AG20443 (cell line): Measurements from ENCODE around the gene ST6GALNAC3.
"Not testable (repeated sequence)": the region's sequence is repeated elsewhere in the genome, so short reads cannot be mapped to it uniquely, and the experiment has no call there.

ENCODE experiments used
- DNase-seq: peaks from one replicate; pipeline ENCODE4 v3.0.0; 2012; ENCODE audit warnings: low spot score, mixed read lengths

ST6GALNAC3 gene

DNA sequence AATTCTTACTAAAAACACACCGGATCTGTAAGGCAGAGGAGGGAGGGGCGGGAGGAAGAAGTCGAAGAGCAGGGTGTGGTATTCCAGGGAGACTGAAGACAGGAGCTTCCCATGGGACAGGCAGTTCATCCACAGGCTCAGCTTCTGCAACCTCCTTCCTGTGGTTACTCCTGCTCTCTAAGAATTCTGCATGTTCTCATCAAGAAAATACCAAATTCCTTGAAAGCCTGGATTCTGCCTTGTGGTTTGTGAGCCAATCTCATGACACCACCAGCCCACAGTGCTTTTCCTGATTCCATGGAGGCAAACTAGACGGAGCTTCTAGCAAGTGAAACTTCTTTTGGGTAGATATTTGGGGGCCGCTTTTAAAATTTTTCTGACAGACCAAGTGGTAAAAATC is 1.1 kb upstream of the ST6GALNAC3 start:
- DNase-seq, result peak; percentile 25

DNA sequence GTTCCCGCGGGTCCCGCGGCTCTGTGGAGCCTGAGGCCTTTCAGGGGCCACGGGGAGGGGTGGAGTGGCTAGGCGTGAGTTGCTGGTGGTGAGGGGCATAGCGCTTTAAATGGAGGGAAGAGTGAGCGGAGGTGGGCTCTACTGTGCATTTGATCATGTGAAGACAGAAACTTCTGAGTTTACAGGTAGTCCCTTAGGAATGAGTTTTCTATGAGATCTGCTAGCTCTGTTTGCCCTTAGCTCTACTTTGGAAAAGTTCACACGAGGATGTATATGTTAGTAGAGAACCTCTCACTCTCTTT is 593 bp downstream of the ST6GALNAC3 start:
- no peak for DNase-seq

DNA sequence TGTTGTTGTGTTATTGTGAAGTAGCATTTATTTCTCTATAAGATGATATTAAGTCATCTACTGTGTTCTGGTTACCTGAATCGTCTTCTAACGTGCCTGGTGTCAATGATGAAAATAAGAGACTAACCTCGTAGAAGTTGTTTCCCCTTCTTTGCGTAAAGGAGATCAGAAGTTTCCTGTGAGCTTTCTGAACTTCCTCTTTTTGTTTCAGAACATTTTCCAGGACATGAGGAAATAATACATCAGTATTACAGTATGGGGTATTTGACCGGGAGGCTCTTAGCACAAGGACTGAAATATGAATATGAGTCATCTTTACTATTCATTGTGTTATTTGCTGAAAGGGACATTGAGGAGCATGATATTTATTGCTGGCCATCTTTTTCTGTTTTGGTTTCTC is 1.3 kb downstream of the ST6GALNAC3 start:
- no peak for DNase-seq

- no peak for DNase-seq
Measured at GRCh38 chr1:76079475-76080227, 5.1 kb downstream of the ST6GALNAC3 start.

GRCh38 chr1:76080552-76081079 is 6.1 kb downstream of the ST6GALNAC3 start:
- no peak for DNase-seq

DNA sequence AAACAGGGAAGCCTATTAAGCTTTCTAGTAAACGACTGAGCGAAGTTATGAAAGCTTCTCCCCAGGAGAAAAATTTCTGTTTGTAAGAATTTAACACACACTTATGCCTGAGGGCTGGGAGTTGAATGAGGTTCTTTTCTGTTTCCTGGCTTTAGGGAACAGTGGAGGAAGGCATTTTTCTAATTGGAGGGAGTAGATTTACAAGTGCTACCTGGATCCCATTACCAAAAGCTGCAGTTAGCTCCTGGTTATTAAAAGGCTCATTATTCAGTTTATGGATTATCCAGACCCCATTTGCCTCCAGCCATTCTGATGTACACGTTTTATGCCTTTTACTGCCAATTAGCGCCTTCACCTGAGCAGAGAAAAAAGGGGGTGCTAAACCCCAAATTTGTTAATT is 7.5 kb downstream of the ST6GALNAC3 start:
- no peak for DNase-seq

DNA sequence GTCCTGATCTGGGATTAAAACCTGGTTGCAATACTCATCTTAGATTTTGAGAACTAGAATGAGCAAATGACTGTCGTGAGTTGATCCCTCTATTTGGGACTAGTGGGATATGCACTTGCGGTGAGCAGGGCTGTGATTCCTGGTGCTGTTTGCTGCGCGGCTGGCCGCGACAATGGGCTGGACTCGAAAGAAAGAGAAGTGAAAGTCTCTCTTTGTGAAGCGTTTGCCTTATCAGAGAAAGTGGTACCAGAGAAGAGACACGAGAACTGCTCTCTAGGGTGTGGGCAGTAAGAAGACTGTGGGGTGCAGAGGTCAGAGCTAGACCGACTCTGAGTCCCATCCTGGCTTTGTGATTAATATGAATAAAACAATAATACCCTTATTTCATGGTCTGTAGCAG is 8.6 kb downstream of the ST6GALNAC3 start:
- DNase-seq, result no peak

- no peak for DNase-seq
Measured at GRCh38 chr1:76084029-76084627, 9.6 kb downstream of the ST6GALNAC3 start.

DNA sequence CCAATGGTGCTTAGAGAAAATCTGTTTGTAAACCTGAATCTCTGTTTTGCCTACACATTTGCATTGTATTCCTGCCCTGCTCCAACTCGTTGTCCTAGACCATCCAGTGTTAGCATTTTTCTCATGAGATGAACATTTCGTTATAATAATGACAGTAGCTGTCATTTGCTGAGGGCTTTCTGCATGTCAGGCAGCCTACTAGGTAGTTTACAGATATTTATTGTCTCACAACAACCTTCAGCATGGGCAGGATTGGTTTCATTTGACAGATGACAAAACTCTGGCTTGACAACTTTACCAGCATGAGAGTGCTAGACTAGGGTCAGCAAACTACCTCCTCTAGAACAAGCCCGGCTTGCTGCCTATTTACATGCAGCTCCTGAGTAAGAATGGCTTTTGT is 10.1 kb downstream of the ST6GALNAC3 start:
- DNase-seq, result no peak

DNA sequence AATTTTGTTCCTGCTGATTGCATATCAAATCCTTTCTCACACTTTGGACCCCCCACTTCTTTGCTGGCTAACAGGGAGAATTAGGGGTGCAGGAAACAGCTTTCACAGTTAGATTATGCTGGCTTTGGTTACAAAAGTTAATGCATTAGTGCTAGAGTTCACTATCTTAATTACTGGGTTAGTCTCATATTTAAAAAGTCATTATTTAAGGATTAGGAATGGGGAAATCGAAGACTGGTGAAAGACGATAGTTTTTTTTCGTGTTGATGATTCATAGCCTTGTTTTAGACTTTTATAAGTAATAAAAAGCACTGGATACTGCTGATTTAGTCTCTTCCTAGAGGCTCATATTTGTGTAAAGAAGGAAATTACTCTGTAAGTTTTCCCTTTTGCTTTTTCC is 11.6 kb downstream of the ST6GALNAC3 start:
- DNase-seq, result no peak

DNA sequence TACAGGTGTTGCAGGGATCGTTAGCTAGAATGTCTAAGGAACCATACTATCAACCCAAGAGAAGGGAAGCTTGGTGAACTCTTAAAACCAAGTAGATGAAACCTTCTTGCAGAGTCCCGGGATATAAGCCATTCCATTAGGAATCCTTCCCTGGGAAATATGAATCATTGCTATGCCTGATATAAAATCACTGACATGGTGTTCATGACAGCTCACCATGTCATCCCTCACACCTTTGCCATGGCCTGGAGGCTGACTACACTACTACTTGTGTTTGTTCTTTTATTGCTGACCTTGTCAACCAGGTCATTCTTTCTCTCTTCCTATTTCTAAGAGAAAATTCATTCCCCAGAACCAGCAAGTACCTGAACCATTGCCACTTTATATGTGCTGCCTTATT is 12.1 kb downstream of the ST6GALNAC3 start:
- no peak for DNase-seq

- no peak for DNase-seq
Measured at GRCh38 chr1:76090283-76091203, 16.0 kb downstream of the ST6GALNAC3 start.

GRCh38 chr1:76092812-76093211 is 18.3 kb downstream of the ST6GALNAC3 start:
- DNase-seq, result no peak

- no peak for DNase-seq
Measured at GRCh38 chr1:76093522-76094312, 19.2 kb downstream of the ST6GALNAC3 start.

GRCh38 chr1:76095802-76096201 is 21.3 kb downstream of the ST6GALNAC3 start:
- DNase-seq, result no peak

DNA sequence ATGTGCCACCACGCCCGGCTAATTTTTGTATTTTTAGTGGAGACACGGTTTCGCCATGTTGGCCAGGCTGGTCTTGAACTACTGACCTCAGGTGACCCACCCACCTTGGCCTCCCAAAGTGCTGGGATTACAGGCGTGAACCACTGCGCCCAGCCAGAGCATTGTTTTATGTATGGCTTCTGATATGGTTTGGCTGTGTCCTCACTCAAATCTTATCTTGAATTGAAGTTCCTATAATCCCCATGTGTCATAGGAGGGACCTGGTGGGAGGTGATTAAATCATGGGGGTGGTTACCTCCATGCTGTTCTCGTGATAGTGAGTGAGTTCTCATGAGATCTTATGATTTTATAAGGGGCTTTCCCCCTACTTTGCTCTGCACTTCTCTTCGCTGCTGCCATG is 22.5 kb downstream of the ST6GALNAC3 start:
- not testable (repeated sequence) for DNase-seq

GRCh38 chr1:76098845-76099244 is 24.3 kb downstream of the ST6GALNAC3 start:
- DNase-seq, result no peak

DNA sequence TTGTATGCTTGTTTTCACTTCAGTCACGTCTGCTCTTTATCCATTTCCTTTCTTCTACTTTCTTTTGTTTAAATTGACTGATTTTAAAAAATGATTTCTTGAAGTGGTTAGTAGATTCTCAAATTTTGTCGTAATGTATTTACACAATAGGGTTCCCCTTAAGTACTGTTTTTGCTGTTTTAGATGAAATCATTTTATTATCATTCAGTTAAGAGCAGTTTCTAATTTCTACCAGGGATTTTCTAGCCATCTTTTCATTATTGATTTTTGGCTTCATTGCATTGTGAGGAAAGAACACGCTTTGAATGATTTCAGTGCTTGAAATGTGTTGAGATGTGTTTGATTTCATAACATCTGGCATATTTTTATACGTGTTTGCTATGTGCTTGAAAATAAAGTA is 27.0 kb downstream of the ST6GALNAC3 start:
- DNase-seq, result no peak

DNA sequence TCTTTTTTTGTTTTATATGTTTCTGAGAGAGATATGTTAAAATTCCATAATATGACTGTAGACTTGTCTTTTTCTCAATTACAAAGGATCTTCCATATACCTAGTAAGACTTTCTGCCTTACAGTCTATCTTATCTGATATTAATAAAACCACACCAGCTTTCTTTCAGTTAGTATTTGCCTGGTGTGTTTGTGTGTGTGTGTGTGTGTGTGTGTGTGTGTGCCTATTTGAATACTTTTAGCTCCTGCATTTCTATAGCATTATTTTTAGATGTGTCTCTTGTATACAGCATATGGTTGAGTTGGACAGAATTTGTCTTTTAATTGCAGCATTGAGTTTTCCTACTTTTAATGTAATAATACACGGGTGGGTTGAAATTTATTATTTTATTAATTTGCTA is 27.5 kb downstream of the ST6GALNAC3 start:
- DNase-seq, result no peak

- no peak for DNase-seq
Measured at GRCh38 chr1:76103034-76103433, 28.5 kb downstream of the ST6GALNAC3 start.

DNA sequence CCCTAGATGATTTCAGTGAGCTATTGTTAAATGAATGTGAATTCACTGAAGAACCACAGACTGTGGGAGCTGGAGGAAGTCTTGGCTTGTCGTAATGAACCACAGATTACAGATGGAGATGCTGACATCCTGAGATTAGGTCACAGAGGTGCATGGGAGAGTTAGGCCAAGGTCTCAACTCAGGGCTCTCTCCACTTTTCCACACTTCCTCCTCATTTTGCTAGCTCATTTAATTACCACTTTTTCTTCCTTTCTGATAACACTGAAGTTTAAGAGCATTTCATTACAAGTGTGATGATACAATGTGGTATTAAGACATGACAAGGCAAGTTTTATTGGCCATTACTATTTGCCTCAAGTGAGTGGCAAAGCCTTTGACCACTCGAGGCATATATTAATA is 30.8 kb downstream of the ST6GALNAC3 start:
- no peak for DNase-seq

DNA sequence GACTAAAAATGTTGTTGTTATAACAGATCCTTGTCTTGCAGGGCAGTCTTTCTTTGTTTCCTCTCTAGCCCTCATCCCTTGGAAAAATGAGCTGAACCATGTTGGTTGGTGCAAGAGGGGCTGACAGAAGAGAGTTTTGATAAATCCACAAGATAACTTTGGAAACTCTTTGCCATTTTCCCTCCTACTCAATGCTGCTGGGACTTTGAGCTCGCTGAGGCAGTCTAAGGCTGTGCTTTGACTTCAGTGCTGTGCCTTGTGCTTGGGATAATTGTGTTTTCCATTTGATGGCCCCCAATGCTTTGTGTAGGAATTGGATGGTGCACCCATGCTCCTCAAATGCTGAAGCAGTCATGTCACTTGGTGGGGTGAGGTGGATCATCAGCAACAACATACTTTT is 31.7 kb downstream of the ST6GALNAC3 start:
- no peak for DNase-seq
